ENCODE data around the gene DHRS7B. TPM values are rescaled to one million over a fixed set of nuclear protein-coding genes. Genes with fewer than 3 reads are reported as not detected.

The DHRS7B gene
- total and polyA plus RNA-seq, 2 of the 13 experiments (the other 11 are each of a cell fraction or from before 2014, with no cell fraction given): 20.0 to 35.8 TPM

DNA sequence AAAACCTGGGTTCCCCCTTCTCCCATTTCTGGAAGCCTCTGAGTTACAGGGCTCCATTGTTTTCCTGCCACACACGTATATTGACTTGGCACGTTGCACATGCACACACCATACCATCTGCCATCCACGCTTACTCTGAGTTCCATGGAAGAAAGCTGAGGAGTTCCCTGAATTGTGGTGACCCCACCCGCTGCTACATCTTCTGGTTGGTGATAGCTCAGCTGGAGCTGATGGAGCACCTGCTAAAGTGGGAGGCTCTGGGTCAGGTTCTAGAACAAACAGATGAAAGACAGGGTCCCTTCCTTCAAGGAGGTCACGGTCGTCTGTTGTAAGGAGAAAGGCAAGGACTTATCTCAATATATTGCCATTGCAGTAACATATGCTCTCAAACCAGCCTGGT, 46.1 kb downstream of the DHRS7B start (continued):
- TF ChIP-seq ATF7 (IDR thresholded peaks at IDR 0.05) (no peak), ATF7 (CRISPR knock-in tag; IDR thresholded peaks at IDR 0.05) (no peak)

DNA sequence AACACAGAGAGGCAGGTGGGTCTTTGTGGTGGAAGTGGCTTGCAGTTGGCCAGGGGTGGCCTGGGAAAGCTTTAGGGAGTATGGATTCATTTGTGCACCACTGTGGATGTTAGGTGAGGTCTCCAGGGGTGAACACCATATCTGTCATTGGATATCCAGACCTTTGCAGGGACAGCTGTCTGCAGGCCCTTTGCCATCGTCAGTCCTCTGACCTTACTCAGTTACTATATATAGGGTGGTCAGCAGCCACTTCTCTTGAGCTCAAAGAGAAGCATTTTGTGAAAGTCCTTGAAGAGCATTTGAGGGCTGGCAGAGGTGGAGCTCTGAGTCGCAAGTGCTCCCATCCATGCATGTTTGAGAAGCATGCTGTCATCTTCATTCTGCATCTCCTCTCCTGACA, 46.8 kb downstream of the DHRS7B start:
- POLR2A ChIA-PET: no interaction called here
- 100% methylated on average over 1 of the region's 2 CpGs for WGBS (ENCODE audit: low lambda C conversion rate)

More for the DNA sequence above, 46.8 kb downstream of the DHRS7B start:
- no peak overlapping the region for H3K4me3 ChIP-seq (replicated peaks in 1 of 3; ENCODE audit: insufficient read depth in 1 of 3, low read depth in 2 of 3, low read length in 3 of 3)
- no peak for FAIRE-seq
- ATAC-seq: no peak
- H4K20me1 ChIP-seq (ENCODE audit: insufficient read depth, low read length): no peaks in the 10 kb centered on the region
- H3K27me3 ChIP-seq (ENCODE audit: control insufficient read depth in 1 of 2, insufficient read depth in 2 of 2, low read length in 2 of 2): no peaks in the 10 kb centered on the region
- CTCF ChIA-PET (ENCODE audit: low intra/inter-chr PET ratio, low total read pairs): no interaction called here
- no peak overlapping the region for H3K9ac ChIP-seq (ENCODE audit: insufficient read depth, low read depth, low read length)
- H3K36me3 ChIP-seq (replicated peaks in 1 of 2; ENCODE audit: control insufficient read depth in 1 of 2, insufficient read depth in 2 of 2, low read length in 2 of 2): peaks cover 4 to 26% of the 10 kb centered on the region in 2 experiments; a peak in 4 of 5 replicates
- no peak for DNase-seq (ENCODE audit: low spot score)
- no peak overlapping the region for H3K4me2 ChIP-seq (ENCODE audit: low read depth, low read length)
- H2AFZ ChIP-seq (ENCODE audit: low read length): no peak overlapping the region
- intact Hi-C loops (cut with micrococcal nuclease; ENCODE audit: unreplicated experiment) (no loop called here), in situ Hi-C loops (cut with HindIII; ENCODE audit: extremely low pct_ligation_motif_present, low pct_unique_long_range_greater_than_20kb) (no loop called here)
- no peak overlapping the region for H3K27ac ChIP-seq (ENCODE audit: extremely low read length, insufficient read depth, low read length)
- H3K4me1 ChIP-seq (ENCODE audit: insufficient read depth, low read length): no peaks in the 10 kb centered on the region
- BruUV-seq (replicated peaks): no TSS peak
- TF ChIP-seq, protein P1, sequence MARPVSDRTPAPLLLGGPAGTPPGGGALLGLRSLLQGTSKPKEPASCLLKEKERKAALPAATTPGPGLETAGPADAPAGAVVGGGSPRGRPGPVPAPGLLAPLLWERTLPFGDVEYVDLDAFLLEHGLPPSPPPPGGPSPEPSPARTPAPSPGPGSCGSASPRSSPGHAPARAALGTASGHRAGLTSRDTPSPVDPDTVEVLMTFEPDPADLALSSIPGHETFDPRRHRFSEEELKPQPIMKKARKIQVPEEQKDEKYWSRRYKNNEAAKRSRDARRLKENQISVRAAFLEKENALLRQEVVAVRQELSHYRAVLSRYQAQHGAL (CRISPR knock-in tag; IDR thresholded peaks at IDR 0.05; ENCODE audit: not compliant biosample characterization): no peak
- TF ChIP-seq SP5 (CRISPR knock-in tag; IDR thresholded peaks at IDR 0.05; ENCODE audit: borderline replicate concordance, low read depth) (no peak), FOXP1 (IDR thresholded peaks at IDR 0.05) (no peak), FOXP1 (CRISPR knock-in tag; IDR thresholded peaks at IDR 0.05) (no peak), NFE2L2 (IDR thresholded peaks at IDR 0.05; ENCODE audit: low read length) (no peak), ZNF205 (CRISPR knock-in tag; IDR thresholded peaks at IDR 0.05) (no peak), ZNF703 (CRISPR knock-in tag; IDR thresholded peaks at IDR 0.05; ENCODE audit: borderline replicate concordance) (no peak), TAF1 (CRISPR knock-in tag; IDR thresholded peaks at IDR 0.05) (no peak), TBL1XR1 (IDR thresholded peaks at IDR 0.05; ENCODE audit: borderline replicate concordance, low read length, partially characterized antibody) (no peak), HMG20A (CRISPR knock-in tag; IDR thresholded peaks at IDR 0.05; ENCODE audit: borderline replicate concordance) (no peak), ZNF337 (CRISPR knock-in tag; IDR thresholded peaks at IDR 0.05; ENCODE audit: borderline replicate concordance, low read depth) (no peak), MBD4 (IDR thresholded peaks at IDR 0.05; ENCODE audit: borderline replicate concordance, low read length) (no peak), KDM5A (IDR thresholded peaks at IDR 0.05; ENCODE audit: borderline replicate concordance, low read length) (no peak), HDAC1 (CRISPR knock-in tag; IDR thresholded peaks at IDR 0.05) (no peak), MAFG (CRISPR knock-in tag; IDR thresholded peaks at IDR 0.05) (no peak), YY1 (IDR thresholded peaks at IDR 0.05; ENCODE audit: insufficient read depth, insufficient replicate concordance, low read depth, low read length) (no peak), KLF6 (CRISPR knock-in tag; IDR thresholded peaks at IDR 0.05) (no peak)
- TF ChIP-seq, protein P2, sequence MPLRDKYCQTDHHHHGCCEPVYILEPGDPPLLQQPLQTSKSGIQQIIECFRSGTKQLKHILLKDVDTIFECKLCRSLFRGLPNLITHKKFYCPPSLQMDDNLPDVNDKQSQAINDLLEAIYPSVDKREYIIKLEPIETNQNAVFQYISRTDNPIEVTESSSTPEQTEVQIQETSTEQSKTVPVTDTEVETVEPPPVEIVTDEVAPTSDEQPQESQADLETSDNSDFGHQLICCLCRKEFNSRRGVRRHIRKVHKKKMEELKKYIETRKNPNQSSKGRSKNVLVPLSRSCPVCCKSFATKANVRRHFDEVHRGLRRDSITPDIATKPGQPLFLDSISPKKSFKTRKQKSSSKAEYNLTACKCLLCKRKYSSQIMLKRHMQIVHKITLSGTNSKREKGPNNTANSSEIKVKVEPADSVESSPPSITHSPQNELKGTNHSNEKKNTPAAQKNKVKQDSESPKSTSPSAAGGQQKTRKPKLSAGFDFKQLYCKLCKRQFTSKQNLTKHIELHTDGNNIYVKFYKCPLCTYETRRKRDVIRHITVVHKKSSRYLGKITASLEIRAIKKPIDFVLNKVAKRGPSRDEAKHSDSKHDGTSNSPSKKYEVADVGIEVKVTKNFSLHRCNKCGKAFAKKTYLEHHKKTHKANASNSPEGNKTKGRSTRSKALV (CRISPR knock-in tag; IDR thresholded peaks at IDR 0.05): no peak
- no peaks in the 10 kb centered on the region for H3K9me3 ChIP-seq (ENCODE audit: low read length)
- H3K79me2 ChIP-seq (ENCODE audit: insufficient read depth, low read length): no peaks in the 10 kb centered on the region
